NCI-H774 (cell line): ENCODE data around the gene GOLPH3L.
A peak's percentile ranks its signal among the peaks of the same experiment; 100 is the strongest.
"Not testable (repeated sequence)": the region's sequence is repeated elsewhere in the genome, so short reads cannot be mapped to it uniquely, and the experiment has no call there.

ENCODE experiments used
- DNase-seq: peaks from one replicate; lab custom pipeline; 2025; lab: John Stamatoyannopoulos, UW

Gene GOLPH3L

GRCh38 chr1:150696995-150697927 lies at the start of gene GOLPH3L:
TSS of gene GOLPH3L (minus strand) at chr1:150697154. CDS start at chr1:150694838, 2,316 bp downstream.
- DNase-seq, result peak; percentile 99

GRCh38 chr1:150730130-150730721 lies 33.3 kb upstream of the GOLPH3L start:
- DNase-seq, result no peak

- no peak for DNase-seq
Observed at GRCh38 chr1:150724336-150724735, 27.4 kb upstream of the GOLPH3L start.

- DNase-seq, result no peak
Observed at GRCh38 chr1:150720703-150721102, 23.7 kb upstream of the GOLPH3L start, which contains the start of gene HORMAD1. TSS of gene HORMAD1 (minus strand) at chr1:150720895. CDS start at chr1:150719505, 1,390 bp downstream.

- no peak for DNase-seq
Observed at GRCh38 chr1:150720098-150720497, 23.1 kb upstream of the GOLPH3L start.

GRCh38 chr1:150718225-150718891 lies 21.4 kb upstream of the GOLPH3L start:
- DNase-seq, result no peak

- DNase-seq, result not testable (repeated sequence)
Observed at GRCh38 chr1:150709031-150709430, 12.1 kb upstream of the GOLPH3L start.

- no peak for DNase-seq
Observed at GRCh38 chr1:150708595-150708994, 11.6 kb upstream of the GOLPH3L start.

- no peak for DNase-seq
Observed at GRCh38 chr1:150706091-150706490, 9.1 kb upstream of the GOLPH3L start.

GRCh38 chr1:150703427-150703826 lies 6.5 kb upstream of the GOLPH3L start:
- no peak for DNase-seq

- DNase-seq, result peak; percentile 3
Observed at GRCh38 chr1:150696590-150696989, 364 bp downstream of the GOLPH3L start.

GRCh38 chr1:150696162-150696561 lies 792 bp downstream of the GOLPH3L start:
- DNase-seq, result no peak

GRCh38 chr1:150695561-150695960 lies 1.4 kb downstream of the GOLPH3L start:
- DNase-seq, result no peak

- no peak for DNase-seq
Observed at GRCh38 chr1:150692720-150693119, 4.2 kb downstream of the GOLPH3L start.

- no peak for DNase-seq
Observed at GRCh38 chr1:150688763-150689162, 8.2 kb downstream of the GOLPH3L start.

GRCh38 chr1:150686275-150686674 lies 10.7 kb downstream of the GOLPH3L start:
- no peak for DNase-seq

- no peak for DNase-seq
Observed at GRCh38 chr1:150683914-150684313, 13.0 kb downstream of the GOLPH3L start.

GRCh38 chr1:150678988-150679387 lies 18.0 kb downstream of the GOLPH3L start:
- no peak for DNase-seq

- no peak for DNase-seq
Observed at GRCh38 chr1:150674881-150675280, 22.1 kb downstream of the GOLPH3L start.

- DNase-seq, result no peak
Observed at GRCh38 chr1:150663321-150663720, 33.6 kb downstream of the GOLPH3L start.

- DNase-seq, result no peak
Observed at GRCh38 chr1:150662811-150663210, 34.1 kb downstream of the GOLPH3L start.

GRCh38 chr1:150661156-150661555 lies 35.8 kb downstream of the GOLPH3L start:
- no peak for DNase-seq

GRCh38 chr1:150660584-150660983 lies 36.4 kb downstream of the GOLPH3L start:
- no peak for DNase-seq
